Endothelial cell of umbilical vein (primary cell): ENCODE measurements around the gene ZNF324. TPM values are rescaled to one million over a fixed set of nuclear protein-coding genes. Genes with fewer than 3 reads are reported as not detected.

Source experiments
- BruUV-seq: library from RNA; stranded (reverse); fragments of 400-500 nt; replicated peaks from 2 replicates; lab custom pipeline; 2021; lab: Mats Ljungman, UMichigan
- CTCF ChIA-PET: fragments of 300-600, 350-600 bp; sonication (Branson Sonifier 250); formaldehyde crosslinking; loops from one replicate; lab custom pipeline; 2021; ENCODE audit warnings: antibody characterized with exemption, inconsistent platforms; lab: Charles Lee
- POLR2A ChIA-PET: fragments of 300-600, 350-600 bp; sonication (Branson Sonifier 250); formaldehyde crosslinking; loops from one replicate; lab custom pipeline; 2021; ENCODE audit warnings: antibody characterized with exemption, inconsistent platforms; lab: Charles Lee
- DNase-seq: peaks from one replicate; pipeline ENCODE4 v3.0.0-alpha.2; 2011; ENCODE audit warnings: low read depth, low spot score
- FAIRE-seq: peaks from 2 replicates; lab custom pipeline; 2011; peaks lifted over from hg19 to GRCh38; lab: Jason Lieb, UNC
- H2AFZ ChIP-seq: 2 replicates; pipeline ENCODE4 v1.6.0; 2012; ENCODE audit warnings: low read depth, low read length, control low read depth, inconsistent platforms
- H3K27ac ChIP-seq: 2 replicates; pipeline ENCODE4 v1.5.1; 2011; ENCODE audit warnings: low read depth, mild to moderate bottlenecking, control low read depth, low read length, moderate library complexity; ENCODE audit not compliant: insufficient read depth
- H3K27me3 ChIP-seq, 2 experiments: 2 replicates each; pipeline versions ENCODE4 v1.6.0 to v1.6.1; 2011; ENCODE audit warnings: low read length in 2 of 2, mixed read lengths in 1 of 2; ENCODE audit not compliant: control insufficient read depth in 2 of 2, insufficient read depth in 2 of 2
- H3K36me3 ChIP-seq, 2 experiments: 2 replicates in 1 of 2; 3 replicates in 1 of 2; pipeline ENCODE4 v1.5.1; 2011; ENCODE audit warnings: low read length in 2 of 2, mild to moderate bottlenecking in 1 of 2, moderate library complexity in 1 of 2; ENCODE audit not compliant: control insufficient read depth in 2 of 2, insufficient read depth in 2 of 2; ENCODE audit errors: extremely low read depth in 1 of 2
- H3K4me1 ChIP-seq: 3 replicates; pipeline ENCODE4 v1.5.1; 2011; ENCODE audit warnings: mild to moderate bottlenecking, low read length; ENCODE audit not compliant: control insufficient read depth, insufficient read depth; ENCODE audit errors: extremely low read depth
- H3K4me2 ChIP-seq: 2 replicates; pipeline ENCODE4 v1.6.1; 2011; ENCODE audit warnings: low read length, control low read depth, mixed read lengths; ENCODE audit not compliant: insufficient read depth
- H3K4me3 ChIP-seq, 3 experiments: fragments of 200-600 bp in 1 of 3; sonication (generic), shearing (Covaris generic) in 1 of 3; replicated peaks in 1 of 3; 2 replicates each; pipeline ENCODE4 v1.5.1; 2011 to 2016; ENCODE audit warnings: control low read depth in 3 of 3, low read length in 3 of 3, mild to moderate bottlenecking in 2 of 3, inconsistent platforms in 1 of 3, low read depth in 1 of 3, moderate library complexity in 1 of 3; ENCODE audit not compliant: insufficient read depth in 1 of 3
- H3K79me2 ChIP-seq: 2 replicates; pipeline ENCODE4 v1.6.0; 2012; ENCODE audit warnings: low read length, inconsistent platforms; ENCODE audit not compliant: control insufficient read depth, insufficient read depth
- H3K9ac ChIP-seq: replicated peaks from 2 replicates; pipeline ENCODE3; 2011; ENCODE audit warnings: low read length, control low read depth; ENCODE audit not compliant: insufficient read depth; ENCODE audit errors: extremely low read depth
- H3K9me1 ChIP-seq: replicated peaks from 3 replicates; pipeline ENCODE4 v1.6.0; 2011; ENCODE audit warnings: mild to moderate bottlenecking, low read length; ENCODE audit not compliant: control insufficient read depth, insufficient read depth; ENCODE audit errors: extremely low read depth
- H3K9me3 ChIP-seq: replicated peaks from 2 replicates; pipeline ENCODE4 v1.5.1; 2012; ENCODE audit warnings: low read length, inconsistent platforms; ENCODE audit not compliant: control insufficient read depth, insufficient read depth
- H4K20me1 ChIP-seq: replicated peaks from 2 replicates; pipeline ENCODE3; 2011; ENCODE audit warnings: mild to moderate bottlenecking, low read length; ENCODE audit not compliant: control insufficient read depth, insufficient read depth; ENCODE audit errors: extremely low read depth
- CTCF ChIP-seq, 2 donors: IDR thresholded peaks; 1 replicate in 1 of 2; 2 replicates in 1 of 2; pipeline ENCODE4 v1.5.1; 2011; ENCODE audit warnings: low read length in 2 of 2, mild to moderate bottlenecking in 2 of 2, moderate library complexity in 2 of 2, control low read depth in 1 of 2, inconsistent platforms in 1 of 2, low read depth in 1 of 2; ENCODE audit not compliant: insufficient read depth in 1 of 2; ENCODE audit errors: extremely low read depth in 1 of 2
- EZH2 ChIP-seq: IDR thresholded peaks from 2 replicates; pipeline ENCODE4 v1.6.1; 2012; ENCODE audit warnings: borderline replicate concordance, low read depth, mild to moderate bottlenecking, moderate library complexity, low read length, inconsistent platforms; ENCODE audit not compliant: severe bottlenecking
- FOS ChIP-seq: IDR thresholded peaks from 2 replicates; pipeline ENCODE4 v1.6.1; 2011; ENCODE audit warnings: mild to moderate bottlenecking, low read length, moderate library complexity, borderline replicate concordance; ENCODE audit not compliant: insufficient read depth
- GATA2 ChIP-seq: IDR thresholded peaks from 2 replicates; pipeline ENCODE4 v1.7.0; 2011; ENCODE audit warnings: low read depth, mild to moderate bottlenecking, moderate library complexity, mixed read lengths, low read length; ENCODE audit not compliant: insufficient read length, insufficient read depth
- MYC ChIP-seq: IDR thresholded peaks from one replicate; pipeline ENCODE4 v1.6.1; 2011; ENCODE audit warnings: mild to moderate bottlenecking, low read depth, low read length
- POLR2A ChIP-seq: IDR thresholded peaks from 2 replicates; pipeline ENCODE4 v1.6.1; 2012; ENCODE audit warnings: low read depth, mild to moderate bottlenecking, control low read depth, low read length
- POLR2AphosphoS5 ChIP-seq: IDR thresholded peaks from 2 replicates; pipeline ENCODE4 v1.6.1; 2012; ENCODE audit warnings: low read depth, mild to moderate bottlenecking, control low read depth, low read length, moderate library complexity; ENCODE audit not compliant: insufficient read depth
- dilution Hi-C: fragments of 300-500 bp; cut with MboI; formaldehyde crosslinking; loops from one replicate; pipeline ENCODE4 v1.15.0; 2019; ENCODE audit warnings: low sequenced_read_pairs; ENCODE audit not compliant: extremely low pct_ligation_motif_present
- intact Hi-C: fragments of 100-400 bp; cut with micrococcal nuclease; formaldehyde crosslinking; loops from one replicate; pipeline ENCODE4 v1.10.0; 2022
- polyA plus RNA-seq, 4 experiments: library from polyadenylated mRNA; depleted of rRNA in 3 of 4; stranded (reverse) in 3 of 4; unstranded in 1 of 4; fragments of >200 nt; gene quantifications; 2 replicates each; pipeline versions ENCODE4 v1.2.1 to v1.2.3, GENCODE V29; 2011 to 2012; ENCODE audit warnings: missing spikeins in 1 of 4
- total RNA-seq: library from RNA; stranded (reverse); gene quantifications from 2 replicates; pipeline ENCODE4 v1.2.3, GENCODE V29; 2021

ZNF324 gene
- total and polyA plus RNA-seq, 2 donors (not counting 3 experiments of a cell fraction or from before 2014, with no cell fraction given): 6.4 to 8.7 TPM

- Histone ChIP-seq H3K9me3 (no peaks in the 10 kb centered on the region), H3K27ac (no peak overlapping the region), H3K27me3 (no peaks in the 10 kb centered on the region), H3K36me3 (no peaks in the 10 kb centered on the region), H3K4me1 (no peaks in the 10 kb centered on the region), H4K20me1 (no peaks in the 10 kb centered on the region), H2AFZ (no peak overlapping the region), H3K9me1 (no peaks in the 10 kb centered on the region), H3K4me3 (no peak overlapping the region), H3K79me2 (no peaks in the 10 kb centered on the region), H3K4me2 (no peak overlapping the region), H3K9ac (no peak overlapping the region)
- BruUV-seq: no TSS peak
- dilution Hi-C loops (no loop called here), intact Hi-C loops (no loop called here)
- CTCF ChIA-PET: no interaction called here
- FAIRE-seq: no peak
- DNase-seq: no peak
- POLR2A ChIA-PET: no interaction called here
- TF ChIP-seq EZH2 (no peak), CTCF (IDR thresholded peaks at IDR 0.05; ENCODE audit: extremely low read depth in 1 of 2, insufficient read depth in 1 of 2, low read depth in 1 of 2, low read length in 2 of 2) (no peak), POLR2A (no peak), POLR2AphosphoS5 (no peak), FOS (no peak)
Measured at GRCh38 chr19:58491393-58491792, 24.5 kb downstream of the ZNF324 start.

GRCh38 chr19:58492265-58492664 is 25.4 kb downstream of the ZNF324 start:
- Histone ChIP-seq H3K4me2 (no peak overlapping the region), H2AFZ (no peak overlapping the region), H3K4me3 (no peak overlapping the region), H4K20me1 (no peaks in the 10 kb centered on the region), H3K79me2 (no peaks in the 10 kb centered on the region), H3K9me1 (no peaks in the 10 kb centered on the region), H3K9ac (no peak overlapping the region), H3K4me1 (no peaks in the 10 kb centered on the region), H3K27me3 (no peaks in the 10 kb centered on the region), H3K9me3 (no peaks in the 10 kb centered on the region), H3K27ac (no peak overlapping the region), H3K36me3 (no peaks in the 10 kb centered on the region)
- dilution Hi-C loops: no loop called here
- CTCF ChIA-PET: no interaction called here
- POLR2A ChIA-PET: no interaction called here
- DNase-seq (no peak), FAIRE-seq (no peak)
- intact Hi-C loops: no loop called here
- no TSS peak for BruUV-seq
- TF ChIP-seq MYC (no peak), GATA2 (no peak), POLR2AphosphoS5 (no peak)
